GM18519 (cell line): Measurements from ENCODE around the gene TTLL11.

Experiments
- ATAC-seq: cut with Tn5 transposase; IDR thresholded peaks from one replicate; pipeline ENCODE4 v1.9.1; 2021; ENCODE audit warnings: mild to moderate bottlenecking, moderate library complexity; ENCODE audit not compliant: unreplicated experiment, low FRiP score

Gene TTLL11

GRCh38 chr9:121946465-121946864 lies 146.6 kb downstream of the TTLL11 start:
- no peak for ATAC-seq

- ATAC-seq, result no peak
These were observed 147.3 kb downstream of the TTLL11 start for GRCh38 chr9:121945849-121946248.

- no peak for ATAC-seq
These were observed 147.8 kb downstream of the TTLL11 start for GRCh38 chr9:121945281-121945680.

- ATAC-seq, result no peak
These were observed 148.4 kb downstream of the TTLL11 start for GRCh38 chr9:121944711-121945191.

- no peak for ATAC-seq
These were observed 149.6 kb downstream of the TTLL11 start for GRCh38 chr9:121943463-121943862.

GRCh38 chr9:121942866-121943382 lies 150.2 kb downstream of the TTLL11 start:
- no peak for ATAC-seq

- ATAC-seq, result no peak
These were observed 150.8 kb downstream of the TTLL11 start for GRCh38 chr9:121942313-121942712.

GRCh38 chr9:121939643-121940042 lies 153.5 kb downstream of the TTLL11 start:
- ATAC-seq, result no peak

- no peak for ATAC-seq
These were observed 154.5 kb downstream of the TTLL11 start for GRCh38 chr9:121938621-121939020.

GRCh38 chr9:121937240-121937639 lies 155.9 kb downstream of the TTLL11 start:
- no peak for ATAC-seq

GRCh38 chr9:121935739-121936138 lies 157.4 kb downstream of the TTLL11 start:
- no peak for ATAC-seq

- no peak for ATAC-seq
These were observed 162.2 kb downstream of the TTLL11 start for GRCh38 chr9:121930956-121931355.

GRCh38 chr9:121929893-121930875 lies 162.9 kb downstream of the TTLL11 start:
- ATAC-seq, result no peak

GRCh38 chr9:121927636-121928035 lies 165.5 kb downstream of the TTLL11 start:
- no peak for ATAC-seq

GRCh38 chr9:121927081-121927480 lies 166.0 kb downstream of the TTLL11 start:
- ATAC-seq, result no peak

GRCh38 chr9:121926351-121926801 lies 166.7 kb downstream of the TTLL11 start:
- no peak for ATAC-seq

- no peak for ATAC-seq
These were observed 167.2 kb downstream of the TTLL11 start for GRCh38 chr9:121925935-121926334.

- no peak for ATAC-seq
These were observed 168.4 kb downstream of the TTLL11 start for GRCh38 chr9:121924700-121925099.

GRCh38 chr9:121921444-121921843 lies 171.7 kb downstream of the TTLL11 start:
- no peak for ATAC-seq

- ATAC-seq, result no peak
These were observed 175.5 kb downstream of the TTLL11 start for GRCh38 chr9:121917375-121918335.

GRCh38 chr9:121915304-121915625 lies 177.8 kb downstream of the TTLL11 start:
- no peak for ATAC-seq
